ENCODE data around the gene CCDC175.

CCDC175 gene

GRCh38 chr14:59540852-59541251 lies 35.8 kb downstream of the CCDC175 start:
- DNase-seq (ENCODE audit: low read depth): no peak

GRCh38 chr14:59538936-59539335 lies 37.7 kb downstream of the CCDC175 start:
- DNase-seq (ENCODE audit: low read depth): no peak

DNA sequence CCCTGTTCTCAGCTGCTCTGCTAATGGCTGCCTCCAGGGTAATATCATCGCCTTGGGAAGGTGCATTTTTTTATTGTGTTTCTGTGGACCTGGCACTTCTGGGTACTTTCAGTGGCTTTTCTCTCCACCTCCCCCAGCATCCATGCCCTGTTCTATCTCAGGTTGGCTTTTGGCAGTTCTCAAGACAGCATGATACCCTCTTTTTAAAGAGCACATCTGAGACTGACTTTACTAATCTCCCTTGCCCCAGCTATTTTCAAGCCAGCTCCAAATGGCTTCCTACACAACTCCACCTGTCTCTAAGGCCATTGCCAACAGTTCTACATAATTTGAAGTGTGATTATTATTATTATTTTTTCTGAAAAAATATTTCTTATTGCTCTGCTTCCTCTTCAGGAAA lies 39.1 kb downstream of the CCDC175 start:
- DNase-seq (ENCODE audit: low read depth): no peak

- DNase-seq (ENCODE audit: low read depth): no peak
These were observed 42.1 kb downstream of the CCDC175 start for GRCh38 chr14:59534361-59534987.

DNA sequence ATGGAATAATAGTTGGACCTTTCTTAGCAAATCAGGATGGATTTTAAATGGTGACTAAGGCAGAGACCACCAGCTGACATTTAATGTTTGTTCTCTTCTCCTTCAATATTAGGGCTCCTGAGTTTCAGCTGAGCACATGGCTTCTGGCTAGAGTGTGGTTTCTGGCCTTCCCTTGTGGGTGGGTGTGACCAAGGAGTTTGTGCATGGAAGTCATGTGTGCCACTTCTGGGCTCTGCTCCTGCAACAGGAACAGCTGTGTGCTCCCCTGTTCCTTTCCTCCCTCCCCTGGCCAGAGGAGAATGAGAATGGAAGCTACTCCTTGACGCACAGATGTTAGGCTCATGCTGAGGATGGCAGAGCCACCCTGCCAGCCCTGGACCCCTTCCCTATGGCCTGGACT lies 44.2 kb downstream of the CCDC175 start:
- DNase-seq (ENCODE audit: low read depth): no peak

GRCh38 chr14:59530349-59530748 lies 46.3 kb downstream of the CCDC175 start:
- DNase-seq (ENCODE audit: low read depth): no peak

- DNase-seq (ENCODE audit: low read depth): no peak
These were observed 47.4 kb downstream of the CCDC175 start for GRCh38 chr14:59529189-59529588.

DNA sequence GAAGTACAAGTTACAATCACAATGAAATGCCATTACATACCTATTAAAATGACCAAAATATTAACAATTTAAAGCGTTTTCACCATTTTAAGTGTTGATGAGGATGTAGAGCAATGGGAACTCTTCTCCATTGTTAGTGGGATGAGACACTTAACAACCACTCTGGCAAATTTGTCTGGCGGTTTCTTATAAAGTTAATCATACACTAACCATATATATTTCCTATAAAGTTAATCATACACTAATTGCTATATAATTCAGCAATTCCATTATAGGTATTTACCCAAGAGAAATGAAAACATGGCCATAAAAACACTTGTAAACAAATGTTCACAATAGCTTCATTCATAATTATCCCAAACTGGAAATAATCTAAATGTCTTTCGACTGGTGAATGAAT lies 56.4 kb downstream of the CCDC175 start:
- no peak for DNase-seq (ENCODE audit: low read depth)

- DNase-seq (ENCODE audit: low read depth): no peak
These were observed 64.6 kb downstream of the CCDC175 start for GRCh38 chr14:59511916-59512575.

- DNase-seq (ENCODE audit: low read depth): no peak
These were observed 65.6 kb downstream of the CCDC175 start for GRCh38 chr14:59510966-59511365.

GRCh38 chr14:59510001-59510400 lies 66.6 kb downstream of the CCDC175 start:
- DNase-seq (ENCODE audit: low read depth): no peak

DNA sequence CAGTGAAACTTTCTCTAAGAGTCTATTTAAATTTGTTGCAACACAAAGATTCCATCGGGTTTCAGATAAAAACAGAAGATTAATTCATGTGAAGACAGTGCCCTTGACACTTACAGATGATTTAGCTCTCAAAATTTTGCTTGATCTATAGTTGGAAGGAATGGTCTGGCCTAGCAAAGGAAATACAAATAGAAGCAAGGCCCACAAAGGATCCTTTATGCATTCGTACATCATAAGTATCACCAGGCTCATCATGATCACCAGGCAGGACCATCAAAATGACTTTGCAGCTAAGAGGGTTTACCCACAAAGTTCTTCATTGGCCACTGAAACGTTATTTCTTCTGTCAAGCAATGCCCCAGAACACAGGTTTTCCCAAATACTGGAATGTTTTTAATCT lies 67.5 kb downstream of the CCDC175 start:
- no peak for DNase-seq (ENCODE audit: low read depth)

DNA sequence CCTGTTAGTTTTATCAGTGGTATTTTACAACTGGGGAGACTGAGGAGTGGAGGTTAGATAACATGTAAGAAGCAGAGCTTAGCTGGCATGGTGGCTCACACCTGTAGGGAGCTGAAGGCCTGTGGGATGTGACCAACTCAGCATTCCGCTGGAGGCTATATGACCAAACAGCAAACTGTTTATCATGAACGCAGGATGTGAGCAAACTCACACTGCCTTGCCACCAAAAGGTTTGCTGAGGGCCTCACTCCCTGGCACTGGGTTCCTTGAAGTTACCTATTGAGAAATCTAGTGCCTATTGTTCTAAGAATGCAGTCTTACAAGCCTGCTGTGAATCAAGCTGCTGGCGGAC lies 68.9 kb downstream of the CCDC175 start:
- no peak for DNase-seq (ENCODE audit: low read depth)

DNA sequence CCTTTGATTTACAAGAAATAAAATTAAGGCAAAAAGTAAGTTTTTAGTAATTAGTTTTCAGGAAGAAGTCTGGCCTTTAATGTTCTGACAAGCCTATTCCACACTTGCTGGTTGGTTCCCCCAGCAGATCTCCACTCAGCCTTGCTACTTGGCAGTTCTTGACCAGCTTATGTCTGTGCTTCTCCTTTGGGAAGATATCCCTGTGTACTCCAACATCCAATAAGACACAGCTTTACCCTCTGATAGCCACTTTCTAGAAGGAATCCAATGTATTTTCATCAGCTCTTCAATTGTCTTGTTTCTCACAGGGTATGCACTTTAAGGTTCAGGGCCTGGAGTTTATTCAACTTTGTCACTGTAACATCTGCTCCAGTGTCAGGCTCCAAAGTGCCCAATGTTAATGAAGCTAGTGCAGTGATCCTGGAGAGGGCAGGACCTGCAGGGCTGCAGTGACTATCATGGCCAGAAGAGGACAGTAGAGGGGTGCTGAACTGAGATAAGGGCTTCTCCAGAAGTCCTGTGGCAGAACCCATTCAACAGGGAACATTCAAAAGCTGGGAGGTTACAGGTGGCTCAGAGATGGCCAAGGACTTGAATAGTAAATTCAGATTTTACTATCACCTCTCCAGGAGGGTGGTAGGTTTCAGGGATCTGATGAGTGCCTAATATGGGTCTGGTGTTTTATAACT lies 69.4 kb downstream of the CCDC175 start:
- DNase-seq (ENCODE audit: low read depth): no peak

DNA sequence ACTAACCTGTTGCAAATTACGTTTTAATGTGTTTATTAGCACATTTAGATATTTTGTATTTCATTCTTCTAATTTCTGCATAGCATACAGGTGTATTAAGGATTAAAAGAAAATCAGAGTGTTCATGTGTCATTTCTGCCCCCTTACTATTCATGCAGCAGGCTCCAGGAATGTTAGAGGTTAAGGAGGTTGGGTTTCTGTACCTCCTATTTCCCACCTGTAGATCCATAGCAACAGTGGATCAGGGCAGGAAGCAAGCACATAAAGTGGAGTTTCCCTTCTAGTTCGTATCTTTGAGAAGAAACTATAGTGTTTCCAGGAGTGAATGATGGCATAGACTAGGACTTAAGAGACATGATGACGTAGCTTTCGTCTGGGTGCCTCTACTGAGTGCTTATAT lies 73.4 kb downstream of the CCDC175 start:
- no peak for DNase-seq (ENCODE audit: low read depth)

DNA sequence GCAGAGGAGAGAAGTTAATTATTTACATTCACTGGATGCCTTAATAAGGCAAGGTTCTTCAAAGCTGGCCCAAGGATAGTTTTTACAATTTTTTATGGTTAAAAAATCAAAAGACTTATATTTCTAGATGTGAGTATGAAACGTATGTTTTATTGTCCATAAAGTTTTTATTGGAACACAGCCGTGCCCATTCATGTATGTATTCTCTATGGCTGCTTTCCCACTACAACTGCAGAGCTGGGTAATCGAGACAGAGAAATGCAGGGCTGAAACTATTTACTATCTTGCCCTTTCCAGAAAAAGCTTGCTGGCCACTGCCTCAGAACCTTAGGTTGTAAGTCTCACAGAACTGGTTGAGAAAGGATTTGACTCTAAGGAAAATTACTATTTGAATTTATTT lies 75.9 kb downstream of the CCDC175 start:
- no peak for DNase-seq (ENCODE audit: low read depth)

- DNase-seq (ENCODE audit: low read depth): no peak
These were observed 84.2 kb downstream of the CCDC175 start for GRCh38 chr14:59492384-59492783.

DNA sequence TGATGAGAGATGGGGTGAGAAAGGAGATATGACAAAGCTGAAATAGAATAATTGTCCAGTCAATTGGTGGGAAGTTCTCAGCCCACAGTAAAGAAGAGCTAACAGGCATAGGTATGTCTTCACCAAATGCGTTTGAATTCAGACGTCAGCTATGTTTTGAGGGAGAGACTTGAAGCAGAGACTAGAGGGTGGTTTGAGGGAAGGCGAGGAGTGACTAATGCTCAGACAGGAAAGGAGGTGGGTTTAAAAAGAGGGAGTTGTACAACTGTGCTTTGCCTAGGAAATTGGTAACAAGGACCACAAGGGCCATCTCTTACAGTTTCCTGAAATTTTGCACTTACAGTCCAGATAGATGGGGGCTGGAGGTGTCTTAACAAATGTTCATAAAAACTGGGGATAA lies 85.9 kb downstream of the CCDC175 start:
- no peak for DNase-seq (ENCODE audit: low read depth)

DNA sequence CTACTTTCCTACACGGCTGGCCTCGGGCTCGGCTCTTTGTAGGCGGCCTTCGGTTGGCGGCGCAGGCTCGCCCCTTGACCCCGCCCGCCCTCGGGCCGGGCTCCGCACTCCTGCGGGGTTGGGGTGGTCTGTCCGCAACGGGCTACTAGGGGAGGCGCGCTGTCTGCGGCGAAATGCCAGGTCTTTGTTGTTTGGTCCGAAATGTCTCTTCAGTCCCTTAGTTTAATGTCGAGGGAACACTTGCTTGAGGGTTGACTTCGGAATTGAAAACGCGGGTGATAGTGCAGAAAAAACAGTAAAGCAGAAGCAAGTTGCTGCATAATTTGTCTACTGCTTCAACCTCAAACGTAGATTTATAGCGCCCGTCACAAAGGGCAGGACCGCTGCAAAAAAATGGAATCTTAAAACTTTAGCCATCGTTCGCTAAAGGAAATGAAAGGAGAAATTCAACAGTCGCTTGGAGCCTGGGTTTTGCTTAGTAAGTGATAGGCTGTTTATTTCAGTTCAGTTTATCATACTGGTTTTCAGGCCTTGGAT lies 91.9 kb downstream of the CCDC175 start:
- DNase-seq (ENCODE audit: low read depth): no peak

GRCh38 chr14:59483819-59484638 lies 92.6 kb downstream of the CCDC175 start, which contains the start of the genes JKAMP and L3HYPDH:
JKAMP (plus strand) TSS chr14:59484517; CDS start chr14:59484590, 73 bp downstream.
L3HYPDH (minus strand) TSS chr14:59484408; CDS start chr14:59484316, 92 bp downstream.
- peak; percentile 95 for DNase-seq (ENCODE audit: low read depth)

DNA sequence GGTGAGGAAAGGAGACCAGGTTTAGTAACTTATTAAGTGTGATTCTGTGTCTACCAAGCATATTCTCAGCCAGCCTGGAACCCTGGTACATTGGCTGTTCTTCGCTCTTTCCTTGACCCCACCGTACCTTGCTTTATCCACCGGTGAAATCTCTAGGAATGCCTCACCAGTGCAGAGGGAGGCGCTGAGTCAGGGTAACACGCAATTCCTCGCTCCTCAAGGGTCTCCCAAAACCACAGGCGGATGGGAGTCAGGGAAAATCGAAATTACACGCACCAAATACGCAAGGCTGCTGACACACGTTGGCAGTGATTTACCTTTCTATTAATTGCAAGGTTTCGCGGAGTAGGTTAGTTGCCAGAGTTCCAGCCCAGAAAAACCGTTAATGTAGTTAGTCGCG lies 93.2 kb downstream of the CCDC175 start:
- DNase-seq (ENCODE audit: low read depth): no peak

All from stimulated activated CD8-positive, alpha-beta memory T cell treated with anti-CD3 and anti-CD28 coated beads, Interleukin-12 subunit alpha, Interleukin-12 subunit beta, amount 100 ng/mL, for 4 hours (primary cell).